HG03558 (cell line): ENCODE measurements around the gene FGD2.
"Not testable (repeated sequence)": the region's sequence is repeated elsewhere in the genome, so short reads cannot be mapped to it uniquely, and the experiment has no call there.

Experiments
- ATAC-seq: cut with Tn5 transposase; IDR thresholded peaks from one replicate; pipeline ENCODE4 v1.9.1; 2021; ENCODE audit warnings: moderate number of reproducible peaks; ENCODE audit not compliant: unreplicated experiment; ENCODE audit errors: extremely low read depth

FGD2 gene

DNA sequence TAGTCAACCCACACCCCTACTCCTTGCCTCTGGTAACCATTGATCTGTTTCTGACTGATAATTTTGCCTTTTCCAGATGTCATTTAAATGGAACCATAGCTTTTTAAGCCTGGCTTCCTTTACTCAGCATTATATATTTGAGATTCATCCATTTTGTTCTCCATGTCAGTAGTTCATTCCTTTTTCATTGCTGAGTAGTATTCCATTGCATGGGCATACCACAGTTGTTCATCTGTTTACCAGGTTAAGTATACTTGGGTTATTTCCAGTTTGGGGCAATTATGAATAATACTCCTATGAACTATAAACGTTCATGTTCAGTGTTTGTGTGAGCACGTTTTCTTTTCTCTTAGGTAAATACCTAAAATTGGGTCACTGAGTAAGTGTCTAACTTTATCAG is 25.1 kb downstream of the FGD2 start:
- ATAC-seq = no peak

DNA sequence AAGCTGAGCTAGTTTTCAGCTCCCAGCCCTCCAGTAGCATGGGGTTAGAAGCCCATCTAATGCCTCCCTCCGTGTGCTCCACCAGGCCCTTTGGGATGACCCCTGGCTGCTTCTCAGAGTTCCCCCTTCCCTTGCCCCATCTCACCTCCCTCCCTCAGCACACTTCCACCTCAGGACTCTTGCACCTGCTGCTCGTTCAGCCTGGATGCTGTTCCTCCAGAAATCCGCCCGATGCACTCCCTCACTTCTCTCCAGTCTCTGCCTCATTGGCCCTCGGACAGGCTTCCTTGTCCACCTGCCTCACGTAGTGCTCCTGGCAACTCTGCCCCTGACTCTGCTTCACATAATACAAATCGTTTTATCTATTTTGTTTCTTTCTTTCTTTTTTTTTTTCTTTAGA is 26.8 kb downstream of the FGD2 start:
- ATAC-seq = no peak

DNA sequence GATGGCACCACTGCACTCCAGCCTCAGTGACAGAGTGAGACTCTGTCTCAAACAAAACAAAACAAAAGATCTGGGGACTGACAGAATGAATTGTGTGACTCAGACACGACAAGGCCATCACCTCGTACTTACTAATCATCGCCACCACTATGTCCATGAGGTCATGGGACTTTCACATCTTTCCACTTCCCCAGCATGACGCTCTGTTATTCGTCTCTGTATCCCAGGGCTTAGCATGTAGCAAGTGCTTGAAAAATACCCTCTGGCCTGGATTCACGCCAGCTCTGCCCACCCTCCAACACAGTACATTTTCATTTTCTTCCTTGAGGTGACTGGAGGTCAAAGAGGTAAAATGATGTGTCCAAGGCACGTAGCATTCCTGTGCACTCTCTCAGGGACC is 27.8 kb downstream of the FGD2 start:
- no peak for ATAC-seq

GRCh38 chr6:37033819-37034795 is 28.7 kb downstream of the FGD2 start:
- ATAC-seq = no peak

GRCh38 chr6:37036146-37036545 is 30.7 kb downstream of the FGD2 start:
- no peak for ATAC-seq

DNA sequence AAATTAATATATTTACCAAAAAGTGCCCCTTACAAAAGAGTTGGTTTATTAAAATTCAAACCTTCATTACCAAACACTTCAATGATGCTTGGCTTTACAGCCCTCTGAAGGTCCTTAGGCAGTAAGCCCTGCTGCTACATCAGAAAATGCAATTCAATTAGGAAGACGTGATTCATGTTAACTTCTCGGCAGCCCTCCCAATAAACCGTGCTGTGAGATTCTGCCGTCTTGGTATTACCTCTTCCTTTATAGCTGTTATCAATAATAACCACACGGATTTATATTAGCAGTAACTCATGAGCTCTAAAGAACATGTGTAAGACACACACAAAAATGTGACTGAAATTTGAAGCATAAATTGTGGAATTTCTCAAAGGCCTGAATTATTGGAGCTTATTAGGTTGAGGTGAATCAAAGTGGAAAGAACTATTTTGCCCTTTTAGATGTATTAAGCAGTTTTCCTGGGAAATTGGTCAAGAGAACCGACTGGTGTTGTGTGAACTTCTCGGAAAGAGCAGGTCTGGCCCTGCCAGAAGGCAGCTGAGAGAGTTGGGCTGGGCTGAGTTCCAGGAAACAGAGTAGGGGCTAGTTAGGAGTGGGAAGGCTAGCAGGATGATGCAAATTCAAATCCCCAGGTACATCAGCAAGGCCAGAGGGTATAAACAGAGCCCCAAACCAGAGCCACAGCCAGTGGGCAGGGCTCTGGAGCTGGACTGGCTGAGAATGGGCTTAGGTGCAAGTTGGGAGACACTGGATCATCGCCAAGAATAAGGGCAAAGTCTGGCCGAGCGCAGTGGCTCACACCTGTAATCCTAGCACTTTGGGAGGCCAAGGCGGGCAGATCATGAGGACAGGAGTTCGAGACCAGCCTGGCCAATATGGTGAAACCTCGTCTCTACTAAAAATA is 33.1 kb downstream of the FGD2 start:
- no peak for ATAC-seq

DNA sequence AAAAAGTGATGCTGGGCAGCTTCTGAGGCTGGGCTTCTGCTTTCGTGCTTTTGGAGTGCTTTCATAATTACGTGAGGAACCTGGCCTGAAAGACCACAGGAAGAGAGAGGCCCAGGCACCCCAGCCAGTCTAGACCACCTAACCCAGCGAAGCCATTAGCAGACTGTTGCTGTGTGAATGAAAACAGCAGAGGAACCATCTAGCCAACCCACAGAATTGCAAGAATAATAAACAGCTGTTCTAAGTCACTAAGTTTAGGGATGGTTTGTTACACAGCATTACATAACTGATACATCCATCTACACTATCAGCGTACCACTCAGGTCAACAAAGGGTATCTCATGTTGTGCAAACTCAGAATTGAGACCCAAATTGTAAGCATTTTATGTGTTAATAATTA is 34.5 kb downstream of the FGD2 start:
- ATAC-seq = no peak

- no peak for ATAC-seq
Observed at GRCh38 chr6:37041521-37041920, 36.1 kb downstream of the FGD2 start.

DNA sequence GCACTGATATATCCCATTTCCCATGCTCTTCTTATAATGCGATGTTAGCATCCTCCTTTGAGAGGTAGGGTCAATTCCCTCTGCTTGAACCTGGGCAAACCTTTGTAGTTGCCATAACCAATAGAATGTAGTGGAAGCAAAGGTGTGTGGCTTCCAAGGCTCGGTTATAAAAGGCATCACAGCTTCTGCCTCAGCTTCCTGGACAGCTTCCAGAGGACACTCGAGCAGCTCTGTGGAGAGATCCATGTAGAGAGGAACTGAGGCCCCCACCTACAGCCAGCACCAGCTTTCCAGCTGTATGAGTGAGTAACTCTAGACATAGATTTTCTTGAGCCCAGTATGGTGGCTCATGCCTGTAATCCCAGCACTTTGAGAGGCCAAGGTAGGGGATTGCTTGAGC is 36.7 kb downstream of the FGD2 start:
- no peak for ATAC-seq

GRCh38 chr6:37043091-37043490 is 37.6 kb downstream of the FGD2 start:
- ATAC-seq = not testable (repeated sequence)

GRCh38 chr6:37047346-37047688 is 41.9 kb downstream of the FGD2 start:
- ATAC-seq = no peak

DNA sequence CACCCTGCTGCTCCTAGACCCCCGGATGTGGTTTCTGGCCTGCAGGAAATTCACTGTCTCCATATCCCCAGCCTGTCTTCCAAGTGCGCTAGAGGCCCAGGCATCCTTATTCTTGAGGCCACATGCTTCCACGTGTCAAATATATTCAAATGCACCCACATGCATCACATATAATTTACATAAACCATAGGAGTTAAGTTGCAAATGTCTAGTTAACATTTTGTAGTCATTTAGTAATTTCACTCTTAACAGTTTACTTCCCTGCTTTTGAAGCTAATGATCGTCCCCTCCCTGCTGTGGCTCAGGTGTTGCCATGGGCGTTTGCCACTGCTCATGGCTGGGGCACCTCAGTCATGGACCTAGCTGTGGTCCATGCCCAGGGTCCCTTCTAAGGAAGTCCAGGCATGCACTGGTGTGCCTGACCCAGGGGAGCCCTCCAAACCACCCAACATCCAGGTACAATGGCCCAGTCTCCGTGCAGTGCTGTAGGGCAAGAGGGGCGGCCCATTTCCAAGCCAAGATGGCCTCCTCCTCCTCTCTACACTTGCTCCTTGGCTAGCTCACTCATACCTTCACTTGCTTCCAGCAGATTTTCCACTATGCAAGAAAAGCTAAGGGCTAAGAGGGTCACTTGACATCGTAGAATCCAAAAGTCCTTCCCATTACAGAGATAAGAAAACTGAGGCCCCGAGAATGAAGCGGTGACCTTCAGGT is 42.4 kb downstream of the FGD2 start:
- no peak for ATAC-seq

DNA sequence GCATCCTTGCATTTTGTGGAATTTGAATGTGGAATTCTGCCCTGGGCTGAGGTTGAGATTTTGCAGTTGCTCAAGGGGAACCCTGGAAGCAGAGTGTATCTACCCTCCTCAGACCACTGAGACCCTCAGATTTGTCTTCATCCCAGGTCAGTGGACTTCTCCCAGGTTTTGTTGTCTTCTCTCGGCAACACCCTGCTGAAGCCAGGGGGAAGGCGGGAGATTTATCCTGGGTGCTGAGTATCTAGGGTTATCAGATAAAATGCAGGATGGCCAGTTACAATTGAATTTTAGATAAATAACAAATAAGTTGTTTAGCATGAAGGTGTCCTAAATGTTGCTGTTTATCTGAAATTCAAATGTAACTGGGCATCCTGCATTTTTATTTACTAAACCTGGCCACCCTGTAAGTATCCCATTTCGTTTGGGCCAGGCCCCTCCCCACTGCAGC is 43.0 kb downstream of the FGD2 start:
- no peak for ATAC-seq

- ATAC-seq = peak; percentile 64
Observed at GRCh38 chr6:37048851-37049757, 43.6 kb downstream of the FGD2 start.

DNA sequence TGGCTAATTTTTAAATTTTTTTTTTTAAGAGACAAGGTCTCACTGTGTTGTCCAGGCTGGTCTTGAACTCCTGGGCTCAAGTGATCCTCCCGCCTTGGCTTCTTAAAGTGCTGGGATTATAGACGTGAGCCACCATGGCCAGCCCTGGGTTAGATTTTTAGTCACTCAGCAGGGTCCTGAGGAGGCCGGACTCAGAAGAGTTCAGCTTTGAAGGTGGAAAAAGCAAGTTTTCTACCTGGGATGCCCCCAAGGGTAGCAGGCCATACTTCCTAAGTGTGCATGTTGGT is 44.2 kb downstream of the FGD2 start:
- no peak for ATAC-seq

DNA sequence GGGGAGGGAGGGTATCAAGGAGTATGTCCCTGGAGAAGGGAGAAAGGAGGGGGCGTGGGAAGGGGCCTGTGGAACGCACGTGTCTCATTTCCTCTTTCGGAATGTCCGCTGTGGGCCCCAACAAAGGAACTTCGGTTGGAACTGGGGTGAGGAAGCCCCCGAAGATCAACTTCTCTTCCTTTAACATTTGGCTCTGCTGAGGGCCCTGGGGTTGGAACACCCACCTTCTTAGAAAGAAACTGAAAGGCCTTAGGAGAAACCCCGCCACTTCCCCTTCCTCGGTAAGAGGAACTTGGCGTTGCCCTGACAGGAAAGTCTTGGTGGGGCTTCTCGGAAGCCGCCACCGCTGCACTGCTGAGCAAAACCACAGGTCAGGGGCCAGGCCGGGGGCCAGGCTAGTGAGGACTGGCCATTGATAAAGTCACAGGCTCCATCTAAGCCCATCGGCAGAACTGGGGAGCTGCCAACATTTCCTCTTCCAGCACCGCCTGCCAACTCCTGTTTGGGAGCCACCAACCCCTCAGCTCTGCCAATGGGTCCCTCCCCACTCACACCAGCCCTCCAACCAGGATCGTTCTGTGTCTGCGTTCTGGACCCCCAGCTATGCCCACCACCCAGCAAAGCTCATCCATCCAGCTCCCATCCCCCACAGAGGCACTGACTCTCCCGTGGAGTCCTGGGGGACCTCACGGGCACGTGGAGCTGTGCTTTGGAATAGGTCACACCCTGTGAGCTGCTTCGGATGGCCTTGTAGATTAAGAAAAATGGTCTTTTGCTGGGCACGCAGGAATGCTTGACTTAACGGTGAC is 44.8 kb downstream of the FGD2 start:
- ATAC-seq = no peak

- no peak for ATAC-seq
Observed at GRCh38 chr6:37050854-37051137, 45.3 kb downstream of the FGD2 start.

DNA sequence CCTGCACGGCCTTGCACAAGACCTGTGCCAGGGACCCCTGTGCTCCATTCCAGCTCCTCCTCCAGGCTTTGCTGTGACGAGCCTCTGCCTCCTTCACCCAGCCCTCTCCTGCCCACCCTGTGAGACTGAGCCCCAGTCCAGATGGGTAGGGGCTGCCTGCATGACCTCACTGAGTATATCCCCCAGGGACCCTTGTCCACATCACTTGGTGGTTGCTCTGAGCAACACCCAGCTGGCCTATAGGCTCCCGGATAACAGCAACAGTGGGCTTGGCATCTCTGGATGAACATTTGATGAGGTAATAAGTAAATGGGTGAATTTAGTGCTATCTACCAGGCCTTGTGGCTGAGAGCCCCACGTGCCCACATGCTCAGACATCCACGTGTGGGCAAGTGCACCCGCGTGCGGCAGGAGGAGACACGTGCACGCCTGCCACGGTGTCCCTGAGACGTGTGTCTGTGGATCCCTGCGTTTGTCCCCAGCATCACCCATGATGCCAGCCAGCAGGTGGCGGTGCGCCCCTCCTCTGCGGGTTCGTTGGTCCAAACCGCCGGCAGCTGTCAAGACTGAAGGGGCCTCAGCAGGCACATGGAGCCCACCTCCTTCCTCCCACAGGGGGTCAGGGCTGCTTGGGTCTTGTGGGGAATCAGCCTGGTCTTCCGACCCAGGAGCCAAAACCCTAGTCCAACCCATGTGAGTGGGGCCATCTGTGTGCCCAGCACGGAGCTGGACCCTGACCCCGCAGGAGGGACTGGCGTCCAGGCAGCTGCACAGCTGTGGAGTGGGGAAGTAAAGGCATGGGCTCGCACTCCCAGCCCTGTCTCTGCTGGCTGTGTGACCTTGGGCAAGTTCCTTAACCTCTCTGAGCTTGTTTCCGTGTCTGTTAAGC is 45.9 kb downstream of the FGD2 start:
- no peak for ATAC-seq
